LNCaP clone FGC (cell line): ENCODE data around the gene SLC5A5.

Source experiments
- DNase-seq: peaks from one replicate; pipeline ENCODE4 v3.0.0-alpha.2; 2011; ENCODE audit warnings: low read depth
- H3K4me3 ChIP-seq: 2 replicates; pipeline ENCODE4 v1.5.1; 2011; ENCODE audit warnings: mild to moderate bottlenecking, low read depth, low read length, control low read depth
- CTCF ChIP-seq: IDR thresholded peaks from 2 replicates; pipeline ENCODE4 v1.5.1; 2012; ENCODE audit warnings: mild to moderate bottlenecking; ENCODE audit not compliant: control insufficient read depth, insufficient read depth; ENCODE audit errors: extremely low read depth

Gene SLC5A5

GRCh38 chr19:17937371-17937900, 65.7 kb downstream of the SLC5A5 start:
- no peak overlapping the region for H3K4me3 ChIP-seq
- DNase-seq = no peak
- TF ChIP-seq CTCF = no peak

GRCh38 chr19:17938092-17938845, 66.5 kb downstream of the SLC5A5 start:
- no peak for DNase-seq
- peak; percentile 91 for TF ChIP-seq CTCF
- no peak overlapping the region for H3K4me3 ChIP-seq

- no peak for TF ChIP-seq CTCF
- no peak for DNase-seq
- H3K4me3 ChIP-seq = no peak overlapping the region
Observed at GRCh38 chr19:17942181-17942580, 70.4 kb downstream of the SLC5A5 start.

- no peak for DNase-seq
- TF ChIP-seq CTCF = no peak
Observed at GRCh38 chr19:17942582-17943273, 71.0 kb downstream of the SLC5A5 start.

GRCh38 chr19:17943274-17944221, 71.8 kb downstream of the SLC5A5 start:
- TF ChIP-seq CTCF = no peak
- no peak overlapping the region for H3K4me3 ChIP-seq
- no peak for DNase-seq

More at GRCh38 chr19:17942582-17943273, 71.0 kb downstream of the SLC5A5 start:
- no peak overlapping the region for H3K4me3 ChIP-seq

- no peak for DNase-seq
- TF ChIP-seq CTCF = no peak
- H3K4me3 ChIP-seq = no peak overlapping the region
Observed at GRCh38 chr19:17944301-17944700, 72.6 kb downstream of the SLC5A5 start.
